Fibroblast of mammary gland (primary cell): ENCODE data around the gene FFAR2.
"Not testable (repeated sequence)": the region's sequence is repeated elsewhere in the genome, so short reads cannot be mapped to it uniquely, and the experiment has no call there.

ENCODE experiments used
- DNase-seq: peaks from one replicate; pipeline ENCODE4 v3.0.0-alpha.2; 2010; ENCODE audit warnings: low read depth
- H3K4me3 ChIP-seq: 2 replicates; pipeline ENCODE4 v1.5.1; 2011; ENCODE audit warnings: low read depth, mild to moderate bottlenecking, low read length, moderate library complexity; ENCODE audit not compliant: control insufficient read depth
- CTCF ChIP-seq: conservative IDR thresholded peaks from 2 replicates; pipeline ENCODE4 v1.5.1; 2011; ENCODE audit warnings: low read depth, low read length, inconsistent platforms; ENCODE audit not compliant: control insufficient read depth, insufficient read depth

Gene FFAR2

DNA sequence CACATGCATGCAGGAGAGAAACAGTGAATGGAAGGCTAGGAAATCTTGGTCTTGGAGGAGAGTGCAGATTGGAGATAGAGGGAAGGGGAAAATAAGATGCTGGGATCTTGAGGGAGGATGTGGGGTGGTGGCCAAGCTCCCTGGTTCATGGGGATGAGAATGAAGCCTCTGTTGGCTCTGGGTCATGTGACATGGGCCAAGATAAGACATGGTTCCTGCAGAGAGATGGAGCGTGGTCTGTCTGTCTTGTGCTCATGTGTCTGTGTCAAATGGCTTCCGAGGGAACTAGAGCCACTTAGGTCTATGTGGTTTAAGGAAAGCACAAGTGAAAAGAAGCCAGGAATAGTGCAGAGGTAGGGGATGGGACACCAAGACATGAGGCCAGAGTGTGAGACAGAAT, 30.8 kb upstream of the FFAR2 start:
- DNase-seq, result no peak
- H3K4me3 ChIP-seq, result no peak overlapping the region
- TF ChIP-seq CTCF, result no peak

DNA sequence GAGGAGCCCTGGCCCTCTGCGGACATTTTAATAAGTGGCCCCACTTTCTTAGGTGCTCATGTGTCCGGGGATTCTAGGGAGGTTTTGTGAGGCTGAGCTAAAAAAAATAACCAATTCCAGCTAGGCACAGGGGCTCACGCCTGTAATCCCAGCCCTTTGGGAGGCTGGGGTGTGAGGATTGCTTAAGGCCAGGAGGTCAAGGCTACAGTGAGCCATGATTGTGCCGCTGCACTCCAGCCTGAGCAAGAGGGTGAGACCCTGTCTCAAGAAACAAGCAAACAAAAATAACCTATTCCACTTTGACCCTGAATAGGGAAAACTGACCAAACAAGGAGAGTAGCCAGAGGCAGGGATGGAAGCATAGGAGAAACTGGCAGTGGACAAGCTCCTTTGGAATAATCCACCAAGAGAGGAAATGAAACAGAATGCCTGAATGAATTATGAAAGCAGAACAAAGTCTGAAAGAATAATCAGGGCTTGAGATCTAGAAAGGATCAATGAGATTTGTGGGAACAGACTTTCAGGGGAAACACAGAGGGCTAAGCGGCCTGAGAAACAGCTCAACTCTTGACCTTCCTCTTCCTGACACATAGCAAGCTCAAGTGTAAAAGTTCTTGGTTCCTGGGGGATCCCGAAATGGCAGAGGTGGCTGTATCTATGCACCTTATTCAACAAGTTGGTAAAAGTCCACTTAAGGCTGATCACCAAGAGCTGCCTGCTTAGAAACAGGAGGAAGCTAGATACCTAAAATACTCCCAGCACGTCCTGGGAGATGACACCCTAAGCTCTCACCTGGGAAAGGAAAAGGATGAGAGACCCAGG, 30.1 kb upstream of the FFAR2 start:
- no peak overlapping the region for H3K4me3 ChIP-seq
- DNase-seq, result no peak
- no peak for TF ChIP-seq CTCF

- TF ChIP-seq CTCF, result no peak
- DNase-seq, result no peak
- H3K4me3 ChIP-seq, result no peak overlapping the region
Measured at GRCh38 chr19:35419046-35419445, 29.0 kb upstream of the FFAR2 start.

DNA sequence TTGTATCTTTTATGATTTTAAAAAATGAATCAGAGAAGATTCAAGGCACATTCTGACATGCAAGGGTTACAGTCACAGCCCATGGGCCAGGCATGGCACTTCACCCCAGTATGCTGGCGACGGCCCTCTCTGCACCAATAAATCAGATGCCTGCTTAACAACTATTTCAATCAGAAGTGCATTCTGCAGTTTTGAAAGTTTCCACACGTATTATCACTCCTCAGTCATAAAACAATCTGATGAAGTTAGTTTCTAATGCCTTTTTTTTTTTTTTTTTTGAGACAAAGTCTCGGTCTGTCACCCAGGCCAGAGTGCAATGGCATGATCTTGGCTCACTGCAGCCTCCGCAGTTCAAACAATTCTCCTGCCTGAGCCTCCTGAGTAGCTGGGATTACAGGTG, 28.3 kb upstream of the FFAR2 start:
- no peak overlapping the region for H3K4me3 ChIP-seq
- TF ChIP-seq CTCF, result no peak
- DNase-seq, result no peak

- no peak for TF ChIP-seq CTCF
- H3K4me3 ChIP-seq, result no peak overlapping the region
- no peak for DNase-seq
Measured at GRCh38 chr19:35421362-35421761, 26.7 kb upstream of the FFAR2 start.

- not testable (repeated sequence) for DNase-seq, H3K4me3 ChIP-seq
Measured at GRCh38 chr19:35423406-35423805, 24.7 kb upstream of the FFAR2 start.

DNA sequence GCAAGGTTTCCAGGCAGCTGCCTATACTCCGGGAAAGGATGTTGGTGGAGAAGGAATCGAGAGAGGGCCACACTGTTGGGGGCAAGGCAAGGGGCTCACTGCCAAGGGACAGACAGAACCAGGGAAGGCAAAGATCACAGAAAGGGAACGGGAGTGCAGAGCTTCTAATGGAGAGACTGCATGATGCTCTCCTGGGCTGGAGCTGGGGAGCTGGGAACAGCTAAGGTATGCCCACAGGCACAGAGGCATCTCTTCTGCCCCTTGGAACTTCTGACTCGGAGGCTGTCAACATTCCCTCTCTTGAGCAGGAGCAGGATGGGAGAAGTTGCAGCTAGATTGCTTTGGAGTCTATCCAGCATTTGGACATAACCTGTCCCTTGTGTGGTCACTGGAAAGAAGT, 22.4 kb upstream of the FFAR2 start:
- no peak overlapping the region for H3K4me3 ChIP-seq
- no peak for DNase-seq
- TF ChIP-seq CTCF, result no peak
